Hematopoietic multipotent progenitor cell (in vitro differentiated cells): ENCODE data around the gene LHX3. TPM values are rescaled to one million over a fixed set of nuclear protein-coding genes. Genes with fewer than 3 reads are reported as not detected.

Source experiments
- DNase-seq, 3 donors: peaks; one replicate each; pipeline ENCODE4 v3.0.0-alpha.2; 2011 to 2015; ENCODE audit warnings: low read depth in 2 of 3, low spot score in 2 of 3
- total RNA-seq: library from RNA; depleted of rRNA; stranded (reverse); fragments of >200 nt; gene quantifications from one replicate; pipeline ENCODE4 v1.2.3, GENCODE V29; 2012

LHX3 gene
- total RNA-seq, 1 donor: 0.27 TPM

DNA sequence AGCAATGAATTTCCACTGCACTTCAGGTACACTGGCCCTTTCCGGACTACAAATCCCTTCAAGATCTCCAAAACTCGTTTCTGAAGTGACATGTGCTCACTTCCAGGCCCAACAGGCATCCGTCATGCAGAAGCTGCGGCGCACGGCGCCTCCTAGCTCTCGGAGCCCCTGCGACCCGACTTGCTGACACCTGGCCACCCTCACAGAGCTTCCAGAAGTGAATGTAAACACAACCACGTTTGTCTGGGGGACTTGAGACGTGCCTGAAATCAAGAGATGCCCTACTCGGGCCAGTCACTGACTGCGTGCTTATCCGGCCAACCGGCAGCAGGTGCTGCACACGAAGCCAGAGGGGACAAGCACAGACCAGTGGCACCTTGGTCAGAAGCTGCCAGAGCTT is 4.9 kb upstream of the LHX3 start:
- DNase-seq: no peak

DNA sequence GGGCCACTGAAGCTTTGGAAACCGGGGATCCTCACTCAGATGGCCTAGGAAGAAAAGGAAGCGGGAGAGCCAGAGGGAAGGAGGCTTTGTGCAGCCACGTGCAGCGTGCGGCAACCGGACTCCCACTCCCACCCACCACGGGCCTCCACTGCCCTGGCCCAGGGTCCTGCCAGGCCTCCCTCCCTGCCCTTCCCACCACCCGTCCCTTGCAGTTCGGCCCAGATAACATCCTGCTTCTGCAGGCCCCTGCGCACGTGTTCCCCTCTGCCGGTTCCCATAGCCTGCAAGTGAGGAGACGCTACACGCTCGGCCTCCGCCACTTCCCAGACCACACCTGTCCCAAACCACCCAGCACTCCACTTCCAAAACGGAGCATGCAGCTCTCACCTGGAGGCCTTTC is 4.3 kb upstream of the LHX3 start:
- DNase-seq: no peak

GRCh38 chr9:136208675-136209074 is 3.7 kb upstream of the LHX3 start:
- no peak for DNase-seq

DNA sequence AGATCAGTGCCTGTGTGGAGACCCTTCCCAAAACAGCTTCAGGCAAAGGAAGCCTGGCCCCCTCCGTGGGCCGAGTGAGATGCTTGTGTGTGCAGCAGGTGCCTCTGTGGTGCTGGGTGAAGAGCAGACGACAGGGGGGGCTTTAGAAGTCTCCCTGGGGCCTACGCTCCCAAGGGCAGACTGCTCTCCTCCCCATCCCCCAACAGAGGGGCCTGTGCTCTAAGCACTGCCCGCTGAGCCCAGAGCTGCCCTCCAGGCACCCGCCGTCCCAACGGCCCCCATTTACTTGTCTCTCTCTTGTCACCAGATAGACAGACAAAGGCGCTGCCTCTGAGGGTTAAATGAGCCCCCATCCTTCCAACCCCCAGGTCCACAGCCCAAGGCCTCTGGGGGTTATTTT is 2.7 kb upstream of the LHX3 start:
- DNase-seq: no peak

DNA sequence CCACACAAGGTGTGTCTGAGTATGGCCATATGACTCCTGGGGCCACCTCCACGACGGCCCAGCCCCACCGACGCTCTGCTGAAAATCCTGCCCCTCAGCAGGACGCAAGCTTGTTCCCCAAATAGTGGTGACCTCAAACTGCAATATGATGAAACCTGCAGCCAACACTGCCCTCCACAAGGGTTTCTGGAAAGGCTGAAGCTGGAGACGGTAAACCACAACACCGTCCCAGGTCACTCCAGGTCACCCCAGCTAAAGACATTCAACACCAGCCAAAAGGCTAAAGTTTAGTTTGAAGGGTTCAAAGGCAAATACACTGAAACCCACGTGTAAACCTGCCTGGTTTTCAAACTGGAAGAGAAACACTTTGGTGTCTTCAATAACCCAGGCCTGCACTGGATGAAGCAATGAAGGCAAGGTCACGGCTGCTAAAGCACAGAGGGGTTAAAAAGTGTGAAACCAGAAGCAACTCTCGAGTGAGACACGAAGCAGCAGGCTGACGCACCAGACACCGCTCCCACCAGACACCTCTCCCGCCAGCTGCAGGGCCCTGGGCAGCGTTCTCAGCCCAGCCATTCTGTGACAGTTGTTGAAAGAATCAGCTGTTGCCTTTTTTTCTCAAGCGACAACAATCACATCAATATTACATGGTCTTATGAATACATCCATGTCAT is 1.8 kb upstream of the LHX3 start:
- DNase-seq: no peak

GRCh38 chr9:136205707-136205992 is 722 bp upstream of the LHX3 start:
- DNase-seq: no peak

DNA sequence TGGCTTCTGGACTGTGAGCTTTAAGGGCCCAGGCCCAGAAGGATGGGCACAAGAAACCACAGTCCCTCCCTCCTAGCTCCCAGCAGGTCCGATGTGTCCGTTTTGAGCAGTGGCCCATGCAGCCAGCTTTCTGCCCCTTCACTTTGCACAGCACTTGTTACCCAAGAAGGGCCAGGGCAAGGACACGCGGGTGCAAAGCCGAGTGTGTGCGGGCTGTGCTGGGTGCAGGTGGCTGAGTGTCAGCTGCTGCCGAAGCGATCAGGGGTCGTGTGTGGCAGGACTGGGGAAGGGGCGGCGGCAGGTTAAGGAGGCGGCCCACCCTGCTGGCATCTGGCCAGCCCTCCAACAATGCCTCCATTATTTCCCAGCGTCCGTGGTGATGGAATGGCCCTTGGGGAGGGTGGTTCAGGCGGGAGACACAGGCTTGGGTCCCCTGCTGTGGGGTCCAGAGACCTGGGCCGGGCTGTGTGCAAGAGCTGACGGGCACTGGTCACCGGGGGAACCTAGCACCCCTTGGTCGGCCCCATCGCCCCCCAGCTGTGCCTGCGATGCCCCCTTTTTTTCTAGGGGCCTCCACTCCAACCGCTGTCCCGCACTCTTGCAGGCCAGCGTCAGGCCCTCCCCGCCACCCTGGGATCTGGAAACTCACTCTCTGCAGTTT is 653 bp downstream of the LHX3 start:
- no peak for DNase-seq

DNA sequence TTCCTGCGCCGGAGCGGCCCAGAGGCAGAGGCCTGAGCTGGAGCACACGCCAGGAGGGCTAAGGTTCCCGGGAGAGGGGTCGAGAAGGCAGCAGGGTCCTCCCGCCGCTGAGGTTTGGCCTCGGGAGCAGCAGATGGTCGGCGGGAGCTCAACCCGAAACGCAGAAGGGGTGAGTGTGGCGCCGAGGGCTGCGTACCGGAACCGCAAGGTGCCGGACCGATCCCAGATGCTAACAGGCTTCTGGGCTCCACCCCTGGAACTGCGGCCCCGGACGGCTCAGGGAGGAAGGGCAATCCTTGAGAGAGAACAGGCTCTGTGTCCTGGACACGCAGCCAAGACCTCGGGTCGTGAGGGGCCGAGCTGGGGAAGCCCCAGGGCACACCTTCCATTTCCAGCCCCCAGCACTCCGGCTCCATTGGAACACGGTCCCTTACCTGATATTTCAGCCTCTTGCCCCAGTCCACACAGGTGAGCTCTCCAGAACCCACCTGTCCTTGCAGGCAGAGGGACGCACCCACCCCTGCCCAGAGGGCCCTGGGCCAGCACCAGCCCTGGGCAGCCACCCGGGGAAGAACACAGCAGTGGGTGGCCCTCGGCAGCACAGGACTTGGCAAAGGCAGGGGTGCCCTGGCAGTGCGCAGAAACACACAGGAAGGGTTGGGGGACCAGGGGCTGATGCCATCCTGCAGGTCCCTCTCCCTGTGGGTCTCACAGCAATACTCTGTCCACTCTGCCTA is 1.4 kb downstream of the LHX3 start:
- no peak for DNase-seq

GRCh38 chr9:136202454-136203407 is 2.2 kb downstream of the LHX3 start:
- no peak for DNase-seq

GRCh38 chr9:136201609-136202453 is 3.1 kb downstream of the LHX3 start:
- DNase-seq: peak in 2 of 3 donors; percentile 41 to 53

DNA sequence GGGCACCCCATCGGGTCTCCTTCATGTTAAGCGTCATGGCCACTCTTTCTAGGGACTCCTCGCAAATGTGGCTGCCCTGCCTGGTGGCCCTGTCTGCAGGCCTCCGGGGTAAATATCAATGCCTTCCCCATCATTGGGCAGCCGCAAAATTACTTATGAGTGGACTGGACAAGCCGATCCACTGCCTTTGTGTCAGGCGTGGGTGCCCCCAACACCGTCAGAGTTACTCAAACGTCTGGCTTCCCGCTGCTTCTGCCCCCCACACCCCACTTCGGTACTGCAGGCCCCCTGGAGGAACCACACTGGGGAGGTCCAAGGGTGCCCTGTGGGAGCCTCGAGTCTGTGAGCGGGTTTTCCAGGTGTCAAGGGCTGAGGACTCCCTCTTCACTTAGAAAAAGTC is 3.8 kb downstream of the LHX3 start:
- no peak for DNase-seq

DNA sequence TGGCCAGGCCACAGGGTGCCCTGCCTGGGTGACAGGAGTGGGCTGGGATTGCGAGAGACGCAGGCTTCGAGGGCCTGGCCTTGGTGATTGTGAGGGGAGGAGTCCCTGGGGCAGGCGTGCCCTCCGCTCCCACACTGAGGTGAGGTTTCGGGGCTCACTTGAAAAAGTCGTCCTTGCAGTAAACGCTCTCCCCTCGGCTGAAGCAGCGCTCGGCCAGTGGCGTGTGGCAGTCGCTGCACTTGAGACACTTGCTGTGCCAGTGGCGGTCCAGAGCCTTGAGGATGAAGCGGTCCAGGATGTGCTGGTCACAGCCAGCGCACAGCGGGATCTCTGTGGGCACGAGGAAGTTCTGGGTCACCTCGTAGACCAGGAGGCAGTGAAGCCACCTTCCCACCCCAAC is 4.5 kb downstream of the LHX3 start:
- no peak for DNase-seq

- DNase-seq: no peak
These were observed 5.3 kb downstream of the LHX3 start for GRCh38 chr9:136199391-136200288.

- no peak for DNase-seq
These were observed 6.3 kb downstream of the LHX3 start for GRCh38 chr9:136198605-136199083.

DNA sequence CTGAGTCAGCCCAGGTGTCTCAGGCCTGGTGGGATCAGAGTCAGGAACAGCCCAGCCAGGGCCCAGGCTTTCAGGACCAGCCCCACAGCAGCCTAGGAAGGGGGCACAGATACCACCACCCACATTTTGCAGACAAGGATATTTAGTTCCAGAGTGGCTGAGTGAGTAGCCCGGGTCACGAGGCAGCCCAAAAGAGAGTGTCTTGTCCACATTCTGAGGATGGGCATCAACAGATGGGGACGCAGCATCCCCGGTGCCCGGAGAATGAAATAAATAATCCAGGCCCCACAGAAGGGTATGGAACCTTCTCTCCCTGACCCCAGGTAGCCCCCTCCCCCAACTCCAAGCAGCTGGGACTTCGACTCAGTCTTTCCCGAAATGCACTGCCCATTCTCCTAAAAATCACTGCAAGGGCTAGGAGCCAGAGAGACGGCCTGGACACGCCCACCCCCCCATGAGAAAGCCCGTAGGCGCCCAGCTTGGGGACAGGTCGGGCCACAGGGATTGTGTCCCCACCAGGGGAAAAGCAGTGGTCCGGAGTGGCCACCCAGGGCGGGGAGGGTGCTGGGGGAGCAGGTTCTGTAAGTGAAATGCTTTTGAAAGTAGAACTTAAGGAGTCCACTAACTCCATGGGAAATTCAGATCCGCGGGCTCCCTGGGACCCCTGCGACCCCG is 6.9 kb downstream of the LHX3 start:
- no peak for DNase-seq

GRCh38 chr9:136197084-136197875 is 7.6 kb downstream of the LHX3 start:
- no peak for DNase-seq

- no peak for DNase-seq
These were observed 8.4 kb downstream of the LHX3 start for GRCh38 chr9:136196404-136197083.
